T follicular helper cell (primary cell): ENCODE measurements around the gene SPECC1L.
"Not testable (repeated sequence)": the region's sequence is repeated elsewhere in the genome, so short reads cannot be mapped to it uniquely, and the experiment has no call there.

Source experiments
- DNase-seq: peaks from one replicate; pipeline ENCODE4 v3.0.0-alpha.2; 2020; ENCODE audit warnings: low read depth

SPECC1L gene

GRCh38 chr22:24284747-24285203, 14.1 kb downstream of the SPECC1L start:
- DNase-seq = no peak

- no peak for DNase-seq
These were observed 14.6 kb downstream of the SPECC1L start for GRCh38 chr22:24285245-24285644.

DNA sequence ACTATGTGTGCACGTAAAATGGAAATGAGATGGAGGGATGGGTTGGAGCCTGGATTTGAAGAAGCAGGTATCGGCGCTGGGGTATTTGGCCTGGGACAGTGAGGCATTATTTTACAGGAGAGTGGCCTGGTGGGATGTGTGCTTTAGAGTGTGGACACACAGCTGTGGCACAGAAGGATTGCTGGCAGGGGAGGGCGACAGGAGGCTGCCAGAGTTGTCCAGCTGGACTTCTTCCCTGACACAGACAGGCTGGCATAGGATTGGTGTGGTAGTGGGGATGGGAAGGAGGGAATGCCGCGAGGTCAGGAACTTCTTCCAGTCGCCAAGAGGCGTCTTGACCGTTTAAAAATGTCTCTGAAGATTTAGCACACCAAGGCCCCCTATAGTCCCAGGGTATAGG, 16.6 kb downstream of the SPECC1L start:
- DNase-seq = not testable (repeated sequence)

DNA sequence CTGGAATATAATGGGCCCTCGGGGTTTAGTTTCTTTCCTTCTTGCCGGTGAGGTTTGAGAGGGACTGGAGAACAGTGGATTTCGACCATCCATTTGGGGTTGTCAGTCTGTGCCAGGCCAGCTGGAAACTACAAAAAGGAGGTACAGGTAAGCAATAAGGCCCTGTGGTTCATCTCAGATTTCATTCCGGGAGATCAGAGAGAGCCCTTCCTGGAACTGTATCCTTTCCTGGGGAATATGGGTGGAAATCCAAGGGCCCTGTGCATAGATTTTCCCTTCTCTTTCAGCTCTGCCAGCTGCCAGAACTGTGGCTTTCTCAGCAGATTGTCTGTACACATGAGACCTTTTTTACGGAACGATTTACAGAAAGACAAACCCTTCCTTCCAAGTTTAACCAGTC, 17.2 kb downstream of the SPECC1L start:
- not testable (repeated sequence) for DNase-seq

DNA sequence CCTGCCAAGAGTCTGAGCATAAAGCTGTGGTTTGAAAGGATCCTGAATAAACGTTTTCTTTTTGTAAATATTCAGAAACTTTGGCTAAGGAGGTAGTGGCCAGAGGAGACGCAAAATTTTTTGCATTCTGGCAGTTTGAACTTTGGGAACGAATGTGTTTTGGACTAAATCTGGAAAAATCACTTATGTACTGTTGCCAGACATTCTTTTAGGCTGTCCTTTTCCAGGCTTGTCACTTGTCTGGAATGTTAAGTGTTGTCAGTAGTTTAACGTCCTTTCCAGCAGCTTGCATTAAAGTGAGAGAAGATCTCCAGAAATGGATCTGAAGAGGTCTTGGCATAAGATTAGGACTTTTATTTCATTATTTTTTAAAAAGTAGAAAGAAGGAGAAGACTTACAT, 18.5 kb downstream of the SPECC1L start:
- DNase-seq = no peak

DNA sequence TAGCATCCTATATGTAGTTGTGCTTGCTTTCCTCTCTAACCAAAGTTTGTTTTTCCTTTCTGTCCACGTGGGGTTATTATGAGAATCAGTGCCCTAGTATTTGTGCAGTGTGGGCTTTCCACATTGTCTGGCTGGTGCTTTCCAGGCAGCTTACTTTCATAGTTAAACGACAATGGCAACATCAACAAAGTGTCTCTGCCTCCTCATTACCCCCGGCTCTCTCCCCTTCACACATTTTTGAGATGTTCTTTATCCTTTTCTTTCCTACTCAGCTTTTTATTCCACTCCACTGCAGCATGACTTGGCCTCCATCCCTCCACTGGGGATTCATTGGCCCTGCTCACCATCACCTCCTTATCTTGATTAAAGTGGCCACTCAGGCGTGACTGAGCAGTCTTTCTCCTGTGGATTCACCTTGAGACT, 19.1 kb downstream of the SPECC1L start:
- no peak for DNase-seq

- DNase-seq = no peak
These were observed 19.8 kb downstream of the SPECC1L start for GRCh38 chr22:24290459-24290858.

DNA sequence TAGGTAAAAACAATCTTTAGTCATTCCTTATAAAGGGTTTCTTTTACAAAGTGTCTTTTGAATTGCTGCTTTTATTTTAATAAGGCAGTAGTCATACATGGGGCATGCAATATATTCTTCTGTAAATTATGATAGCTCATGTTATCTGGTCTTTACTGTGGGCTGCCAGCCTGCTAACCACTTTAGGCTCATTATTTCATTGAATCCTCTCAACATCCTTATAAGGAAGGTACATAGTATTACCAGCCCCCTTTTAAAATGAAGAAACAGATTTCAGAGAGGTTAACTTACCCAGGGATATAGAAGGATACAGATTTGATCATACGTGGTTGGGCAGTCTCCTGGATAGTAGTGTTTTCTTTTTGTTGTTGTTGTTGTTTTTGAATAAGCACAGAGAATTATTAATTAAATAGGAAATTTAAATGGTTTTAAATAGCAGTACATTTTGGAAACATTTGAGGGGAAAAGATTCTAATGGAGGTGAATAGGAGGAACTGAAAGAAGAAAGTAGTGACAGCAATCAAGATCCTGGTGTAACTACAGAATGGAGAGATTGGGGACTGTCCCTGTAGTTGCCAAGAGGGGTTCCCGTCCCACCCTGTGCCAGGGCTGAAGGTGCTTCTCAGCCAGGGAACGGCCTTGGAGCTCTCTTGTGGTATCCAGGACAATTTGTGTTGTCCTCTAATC, 21.0 kb downstream of the SPECC1L start:
- DNase-seq = no peak

DNA sequence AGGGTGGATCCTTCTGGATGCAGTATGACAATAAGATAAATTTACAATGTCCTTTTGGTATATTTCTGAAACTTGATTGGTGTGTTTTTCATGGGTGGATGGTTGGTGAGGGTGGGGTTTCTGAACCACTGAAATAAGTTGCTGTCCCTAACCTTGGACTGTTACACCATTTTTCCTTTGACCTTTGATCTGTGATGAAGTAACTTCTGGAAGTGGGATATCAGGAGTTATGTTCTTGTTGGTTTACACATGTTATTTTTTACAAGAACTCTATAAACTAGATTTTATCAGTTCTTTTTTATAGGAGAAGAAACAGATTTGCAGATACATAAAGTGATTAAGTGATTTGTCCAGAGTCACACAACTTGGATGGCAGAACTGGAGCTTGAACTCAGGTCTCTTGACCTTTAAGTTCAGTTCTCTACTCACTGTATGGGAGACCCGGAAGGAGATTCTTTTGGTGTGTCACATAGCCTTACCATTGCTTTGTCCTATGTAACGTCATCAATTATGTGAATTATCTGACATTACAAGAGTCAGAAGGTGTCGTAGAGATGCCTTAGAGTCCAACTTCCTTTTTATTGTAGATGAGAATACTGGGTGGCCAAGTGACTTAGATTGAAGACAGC, 21.7 kb downstream of the SPECC1L start:
- DNase-seq = not testable (repeated sequence)

GRCh38 chr22:24294913-24295312, 24.3 kb downstream of the SPECC1L start:
- DNase-seq = not testable (repeated sequence)

DNA sequence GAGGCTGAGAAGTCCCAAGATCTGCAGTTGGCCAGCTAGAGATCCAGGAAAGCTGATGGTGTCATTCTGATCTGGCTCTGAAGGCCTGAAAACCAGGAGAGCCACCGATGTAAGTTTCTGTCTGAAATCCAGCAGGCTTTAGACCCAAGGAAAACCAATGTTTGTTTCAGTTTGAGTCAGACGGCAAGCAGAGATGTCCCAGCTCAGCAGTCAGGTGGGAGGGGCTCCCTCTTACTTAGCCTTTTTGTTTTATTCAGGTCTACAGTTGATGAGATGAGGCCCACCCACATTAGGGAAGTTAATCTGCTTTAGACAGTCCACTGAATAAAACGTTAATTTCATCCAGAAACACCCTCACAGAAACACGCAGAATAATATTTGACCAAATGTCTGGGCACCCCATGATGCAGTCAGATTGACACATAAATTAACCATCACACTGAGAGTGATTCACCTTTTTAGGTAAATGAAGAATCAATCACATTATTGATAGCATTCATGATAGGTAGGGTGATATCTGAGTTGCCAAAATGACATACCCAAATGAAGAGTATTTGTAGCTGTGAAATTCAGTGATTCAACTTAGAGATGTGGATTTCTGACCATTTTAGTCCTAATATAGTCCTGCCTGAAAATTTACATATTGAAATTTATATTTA, 28.0 kb downstream of the SPECC1L start:
- DNase-seq = not testable (repeated sequence)

DNA sequence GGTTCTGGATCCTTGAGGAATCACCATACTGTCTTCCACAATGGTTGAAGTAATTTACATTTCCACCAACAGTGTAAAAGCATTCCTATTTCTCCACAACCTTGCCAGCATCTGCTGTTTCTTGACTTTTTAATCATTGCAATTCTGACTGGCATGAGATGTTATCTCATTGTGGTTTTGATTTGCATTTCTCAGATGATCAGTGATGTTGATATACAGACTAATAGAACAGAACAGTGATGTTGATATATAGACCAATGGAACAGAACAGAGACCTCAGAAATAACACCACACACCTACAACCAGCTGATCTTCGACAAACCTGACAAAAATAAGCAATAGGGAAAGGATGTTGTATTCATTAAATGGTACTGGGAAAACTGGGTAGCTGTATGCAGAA, 29.9 kb downstream of the SPECC1L start:
- DNase-seq = not testable (repeated sequence)

DNA sequence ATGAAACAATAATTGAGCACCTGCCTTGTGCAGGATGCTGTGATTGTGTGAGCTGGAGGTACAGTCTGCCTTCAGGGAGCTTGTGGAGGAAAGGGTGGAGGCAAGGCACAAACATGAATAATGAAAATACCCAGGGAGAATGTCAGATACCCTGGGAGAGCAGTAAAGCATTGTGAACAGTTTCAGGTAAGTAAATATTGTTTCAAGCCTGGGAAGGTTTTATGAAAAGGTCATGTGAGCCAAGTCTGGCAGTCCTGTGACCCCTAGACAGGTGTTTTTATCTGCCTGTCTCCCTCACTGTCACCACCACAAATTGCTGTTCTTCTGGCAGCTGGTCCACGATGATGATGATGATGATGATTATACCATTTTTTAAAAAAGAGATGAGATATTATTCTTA, 32.0 kb downstream of the SPECC1L start:
- no peak for DNase-seq

DNA sequence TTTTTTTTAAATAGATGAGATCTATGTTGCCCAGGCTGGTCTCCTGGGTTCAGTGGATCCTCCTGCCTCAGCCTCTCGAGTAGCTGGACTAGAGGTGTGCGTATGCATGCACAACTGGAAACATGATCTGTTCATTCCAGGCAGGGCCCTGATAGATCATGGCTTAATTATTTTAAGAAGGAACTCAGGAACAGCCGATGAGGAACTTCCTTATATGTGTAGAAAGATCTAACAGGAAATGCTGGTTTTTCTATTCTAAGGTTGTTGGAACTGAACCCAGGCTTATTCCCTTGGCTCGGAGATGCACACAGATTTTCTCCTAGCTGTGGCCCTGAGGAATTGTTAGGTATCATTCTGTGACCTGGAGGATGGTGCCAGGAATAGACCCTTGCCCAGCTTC, 32.4 kb downstream of the SPECC1L start:
- DNase-seq = no peak

DNA sequence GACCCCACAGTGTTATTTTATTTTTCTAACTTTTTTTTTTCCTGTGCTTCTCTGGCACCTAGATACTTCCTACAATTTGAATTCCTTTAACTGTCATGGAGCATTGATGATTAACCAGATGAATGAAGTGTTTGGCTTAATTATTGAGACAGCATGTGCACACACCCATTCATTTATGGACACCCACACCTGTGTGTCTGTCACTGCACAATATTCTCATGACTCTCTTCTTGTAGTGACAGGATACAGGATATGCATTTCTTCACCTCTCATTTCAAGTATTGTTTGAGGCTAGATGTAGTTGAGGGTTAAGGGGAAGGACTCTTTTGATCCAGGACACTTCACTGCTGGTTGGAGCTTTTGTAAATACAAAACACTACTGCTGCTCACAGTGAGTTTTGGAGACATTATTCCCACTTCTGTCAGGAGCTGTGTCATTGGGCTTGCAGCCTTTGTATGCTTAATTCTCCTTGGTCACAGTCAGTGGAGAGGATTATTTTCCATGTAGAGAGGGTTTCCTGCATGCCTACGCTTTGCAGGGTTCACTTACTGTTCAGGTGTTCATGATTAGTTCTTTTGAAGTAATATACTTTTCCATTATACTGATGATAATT, 33.5 kb downstream of the SPECC1L start:
- DNase-seq = no peak

GRCh38 chr22:24305260-24305692, 34.6 kb downstream of the SPECC1L start:
- no peak for DNase-seq

DNA sequence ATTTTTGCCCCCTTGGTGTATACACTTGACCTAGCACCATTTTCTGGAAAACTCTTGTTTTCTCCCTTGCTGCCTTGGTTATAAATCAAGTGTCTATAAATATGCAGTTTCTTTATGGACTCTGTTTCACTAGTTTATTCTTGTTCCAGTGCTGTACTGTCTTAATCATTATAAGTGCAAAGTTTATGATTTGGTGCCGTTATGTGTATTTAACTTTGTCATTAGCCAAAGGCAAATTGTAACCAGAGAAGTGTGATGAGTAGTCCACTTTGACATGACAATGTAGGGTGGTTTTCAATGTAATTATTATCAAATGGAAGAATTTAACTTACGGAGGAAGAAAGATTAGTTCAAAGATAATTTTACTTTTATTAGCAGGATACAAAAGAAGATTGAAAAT, 40.3 kb downstream of the SPECC1L start:
- DNase-seq = no peak

DNA sequence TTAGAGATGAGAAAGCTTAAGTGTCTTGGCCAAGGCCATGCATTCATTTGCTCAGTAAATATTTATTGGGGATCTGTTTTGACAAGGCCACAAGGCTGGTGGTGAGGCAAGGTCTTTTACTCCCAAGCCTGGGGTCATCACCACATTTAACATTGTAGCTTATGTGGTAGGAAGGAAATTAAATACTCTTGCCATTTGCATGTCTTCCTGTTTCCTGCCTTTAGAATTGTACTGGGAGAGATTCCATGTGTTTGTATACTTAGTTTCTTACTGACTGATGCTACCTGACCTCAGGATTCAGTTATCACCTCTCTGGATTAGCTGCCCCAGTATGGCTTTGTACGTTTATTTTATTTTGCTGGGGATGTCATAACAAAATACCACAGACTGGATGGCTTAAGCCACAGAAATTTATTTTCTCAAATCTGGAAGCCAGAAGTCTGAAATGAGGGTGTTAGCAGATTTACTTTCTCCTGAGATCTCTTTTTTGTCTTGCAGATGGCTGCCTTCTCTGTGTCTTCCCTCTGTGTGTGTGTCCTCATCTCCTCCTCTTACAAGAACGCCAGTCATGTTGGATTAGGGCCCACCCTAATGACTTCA, 44.8 kb downstream of the SPECC1L start:
- no peak for DNase-seq

- DNase-seq = not testable (repeated sequence)
These were observed 45.6 kb downstream of the SPECC1L start for GRCh38 chr22:24316264-24316663.

GRCh38 chr22:24317511-24317910, 46.9 kb downstream of the SPECC1L start:
- DNase-seq = not testable (repeated sequence)

GRCh38 chr22:24319451-24319850, 48.8 kb downstream of the SPECC1L start:
- DNase-seq = no peak

- no peak for DNase-seq
These were observed 51.4 kb downstream of the SPECC1L start for GRCh38 chr22:24321999-24322398.
